H9 (cell line): ENCODE data around the gene ADARB2. TPM values are rescaled to one million over a fixed set of nuclear protein-coding genes. Genes with fewer than 3 reads are reported as not detected.

Source experiments
- DNase-seq: peaks from one replicate; pipeline ENCODE4 v3.0.0-alpha.2; 2017
- H2AFZ ChIP-seq: one replicate; pipeline ENCODE4 v1.6.1; 2013; ENCODE audit warnings: mild to moderate bottlenecking, low read length, control low read depth, moderate library complexity
- H2AK5ac ChIP-seq: 2 replicates; pipeline ENCODE4 v1.6.1; 2013; ENCODE audit warnings: low read length, control low read depth, mixed read lengths; ENCODE audit not compliant: insufficient read length
- H2BK120ac ChIP-seq: one replicate; pipeline ENCODE4 v1.6.1; 2013; ENCODE audit warnings: low read depth, mild to moderate bottlenecking, low read length, control low read depth, inconsistent platforms; ENCODE audit not compliant: poor library complexity, severe bottlenecking
- H2BK12ac ChIP-seq: 2 replicates; pipeline ENCODE4 v1.6.1; 2013; ENCODE audit warnings: low read length, control low read depth, mixed read lengths, low read depth; ENCODE audit not compliant: insufficient read length
- H2BK15ac ChIP-seq: 2 replicates; pipeline ENCODE4 v1.6.1; 2013; ENCODE audit warnings: low read depth, low read length, control low read depth
- H2BK20ac ChIP-seq: one replicate; pipeline ENCODE4 v1.6.1; 2013; ENCODE audit warnings: low read depth, mild to moderate bottlenecking, low read length, control low read depth, inconsistent platforms; ENCODE audit not compliant: poor library complexity, severe bottlenecking
- H2BK5ac ChIP-seq: 2 replicates; pipeline ENCODE4 v1.6.1; 2013; ENCODE audit warnings: low read length, control low read depth, mixed read lengths; ENCODE audit not compliant: insufficient read length
- H3K14ac ChIP-seq: 2 replicates; pipeline ENCODE4 v1.6.1; 2013; ENCODE audit warnings: low read length, control low read depth; ENCODE audit not compliant: insufficient read depth
- H3K18ac ChIP-seq: 2 replicates; pipeline ENCODE4 v1.6.1; 2013; ENCODE audit warnings: low read depth, mild to moderate bottlenecking, mixed read lengths, low read length, control low read depth; ENCODE audit not compliant: insufficient read length
- H3K23ac ChIP-seq: 2 replicates; pipeline ENCODE4 v1.6.1; 2013; ENCODE audit warnings: low read length, control low read depth, mixed read lengths, low read depth; ENCODE audit not compliant: insufficient read length
- H3K23me2 ChIP-seq: 2 replicates; pipeline ENCODE4 v1.6.1; 2013; ENCODE audit warnings: low read depth, mild to moderate bottlenecking, mixed read lengths, low read length, control low read depth; ENCODE audit not compliant: insufficient read length, poor library complexity, severe bottlenecking
- H3K27ac ChIP-seq: 2 replicates; pipeline ENCODE4 v1.5.1; 2013; ENCODE audit warnings: low read length, control low read depth, mixed read lengths, low read depth; ENCODE audit not compliant: insufficient read length
- H3K27me3 ChIP-seq: 2 replicates; pipeline ENCODE4 v1.6.1; 2013; ENCODE audit warnings: low read length, control low read depth, inconsistent platforms; ENCODE audit not compliant: insufficient read depth
- H3K4ac ChIP-seq: 2 replicates; pipeline ENCODE4 v1.6.1; 2013; ENCODE audit warnings: low read depth, mild to moderate bottlenecking, control low read depth, inconsistent platforms, low read length, moderate library complexity
- H3K4me1 ChIP-seq: 2 replicates; pipeline ENCODE4 v1.6.1; 2013; ENCODE audit warnings: low read length, control low read depth, inconsistent platforms; ENCODE audit not compliant: insufficient read depth
- H3K4me2 ChIP-seq: 2 replicates; pipeline ENCODE4 v1.6.1; 2013; ENCODE audit warnings: low read length, control low read depth, mixed read lengths; ENCODE audit not compliant: insufficient read length, insufficient read depth
- H3K56ac ChIP-seq: 2 replicates; pipeline ENCODE4 v1.6.1; 2013; ENCODE audit warnings: low read depth, mild to moderate bottlenecking, mixed read lengths, low read length, control low read depth; ENCODE audit not compliant: insufficient read length
- H3K79me1 ChIP-seq: 2 replicates; pipeline ENCODE4 v1.6.1; 2013; ENCODE audit warnings: low read depth, mild to moderate bottlenecking, moderate library complexity, low read length, control low read depth, inconsistent platforms; ENCODE audit not compliant: insufficient read depth, poor library complexity, severe bottlenecking
- H3K79me2 ChIP-seq: 2 replicates; pipeline ENCODE4 v1.6.1; 2013; ENCODE audit warnings: low read length, control low read depth, inconsistent platforms; ENCODE audit not compliant: insufficient read depth
- H3K9ac ChIP-seq: 2 replicates; pipeline ENCODE4 v1.6.1; 2013; ENCODE audit warnings: low read length, control low read depth, mixed read lengths; ENCODE audit not compliant: insufficient read length; ENCODE audit errors: extremely low read depth
- H3K9me3 ChIP-seq: one replicate; pipeline ENCODE4 v1.6.1; 2013; ENCODE audit warnings: low read depth, low read length, inconsistent platforms; ENCODE audit not compliant: control insufficient read depth
- H3T11ph ChIP-seq: one replicate; pipeline ENCODE4 v1.6.1; 2013; ENCODE audit warnings: mild to moderate bottlenecking, low read length, control low read depth, inconsistent platforms
- H4K20me1 ChIP-seq: one replicate; pipeline ENCODE4 v1.6.1; 2013; ENCODE audit not compliant: control insufficient read depth, insufficient read length, insufficient read depth
- H4K5ac ChIP-seq: 2 replicates; pipeline ENCODE4 v1.6.1; 2013; ENCODE audit warnings: low read depth, mild to moderate bottlenecking, mixed read lengths, low read length, control low read depth; ENCODE audit not compliant: insufficient read length
- H4K8ac ChIP-seq: replicated peaks from 2 replicates; pipeline ENCODE4 v1.6.1; 2013; ENCODE audit warnings: low read length, control low read depth, mixed read lengths, low read depth; ENCODE audit not compliant: insufficient read length
- H4K91ac ChIP-seq: 2 replicates; pipeline ENCODE4 v1.6.1; 2013; ENCODE audit warnings: low read depth, mild to moderate bottlenecking, moderate library complexity, mixed read lengths, low read length, control low read depth; ENCODE audit not compliant: insufficient read length
- H3K27ac Mint-ChIP-seq, 3 experiments: 2 replicates in 2 of 3; 3 replicates in 1 of 3; pipeline ENCODE4 v1.8.0; 2020 to 2021; ENCODE audit warnings: mixed read lengths in 3 of 3, mild to moderate bottlenecking in 1 of 3, moderate library complexity in 1 of 3
- H3K27me3 Mint-ChIP-seq: 2 replicates; pipeline ENCODE4 v1.8.0; 2021; ENCODE audit warnings: low read depth, mild to moderate bottlenecking, moderate library complexity, mixed read lengths
- H3K36me3 Mint-ChIP-seq, 3 experiments: 2 replicates in 2 of 3; 3 replicates in 1 of 3; pipeline ENCODE4 v1.8.0; 2020 to 2021; ENCODE audit warnings: low read depth in 3 of 3, mixed read lengths in 3 of 3; ENCODE audit not compliant: insufficient read depth in 1 of 3
- H3K4me1 Mint-ChIP-seq, 2 experiments: 2 replicates each; pipeline ENCODE4 v1.8.0; 2020; ENCODE audit warnings: mixed read lengths in 2 of 2
- H3K4me3 Mint-ChIP-seq, 2 experiments: 2 replicates in 1 of 2; 3 replicates in 1 of 2; pipeline ENCODE4 v1.8.0; 2020 to 2021; ENCODE audit warnings: mild to moderate bottlenecking in 2 of 2, mixed read lengths in 2 of 2, moderate library complexity in 1 of 2
- H3K9me3 Mint-ChIP-seq, 2 experiments: 2 replicates in 1 of 2; 3 replicates in 1 of 2; pipeline ENCODE4 v1.8.0; 2020; ENCODE audit warnings: mild to moderate bottlenecking in 2 of 2, mixed read lengths in 2 of 2, moderate library complexity in 1 of 2
- CTCF ChIP-seq: fragments of 200-600 bp; sonication (generic); conservative IDR thresholded peaks from 3 replicates; pipeline ENCODE4 v1.8.0; 2021; ENCODE audit warnings: antibody characterized with exemption, mild to moderate bottlenecking
- WGBS: extraction: QIAGEN DNeasy Blood & Tissue Kit; methylation state at CpG from one replicate; pipeline ENCODE4 v1.1.7; 2013; ENCODE audit warnings: missing lambda C conversion rate, low lambda C conversion rate, mixed read lengths; ENCODE audit not compliant: insufficient read length; ENCODE audit errors: extremely low coverage; 5-methylcytosine and 5-hydroxymethylcytosine counted together
- total RNA-seq: library from RNA; stranded (reverse); gene quantifications from 2 replicates; pipeline ENCODE4 v1.2.1, GENCODE V29; 2021

The ADARB2 gene
- total RNA-seq, 1 experiment from 2014 or later, result 0.87 TPM

- no peaks in the 10 kb centered on the region for H3K79me1 ChIP-seq
- no peak overlapping the region for H3K14ac ChIP-seq
- no peak overlapping the region for H4K91ac ChIP-seq
- no peaks in the 10 kb centered on the region for H3K4me1 ChIP-seq
- H2BK5ac ChIP-seq, result no peak overlapping the region
- H2BK15ac ChIP-seq, result no peak overlapping the region
- peak overlapping the region in 1 of 3 experiments; percentile 83; a peak in 1 of 7 replicates for H3K27ac Mint-ChIP-seq
- no peak for TF ChIP-seq CTCF
- H3K18ac ChIP-seq, result no peak overlapping the region
- no peak overlapping the region for H2BK12ac ChIP-seq
- no peak overlapping the region for H2AFZ ChIP-seq
- no peaks in the 10 kb centered on the region; a peak in 3 of 5 replicates for H3K9me3 Mint-ChIP-seq
- H3T11ph ChIP-seq, result no peak overlapping the region
- no peak overlapping the region for H3K4ac ChIP-seq
- H2BK120ac ChIP-seq, result no peak overlapping the region
- H3K9ac ChIP-seq, result no peak overlapping the region
- no peaks in the 10 kb centered on the region for H3K27me3 ChIP-seq
- H3K36me3 Mint-ChIP-seq, result no peaks in the 10 kb centered on the region
- no peak overlapping the region for H4K5ac ChIP-seq
- peaks cover 8% of the 10 kb centered on the region; the same call in 1 of the 2 replicates for H3K27me3 Mint-ChIP-seq
- H3K23me2 ChIP-seq, result no peaks in the 10 kb centered on the region
- H3K56ac ChIP-seq, result no peak overlapping the region
- H3K4me1 Mint-ChIP-seq, result peaks cover 5 to 12% of the 10 kb centered on the region in 2 experiments
- no peaks in the 10 kb centered on the region for H3K9me3 ChIP-seq
- no peak overlapping the region for H3K4me3 Mint-ChIP-seq
- no peak overlapping the region for H2AK5ac ChIP-seq
- no peak overlapping the region for H2BK20ac ChIP-seq
- no peak overlapping the region for H3K27ac ChIP-seq
- H4K20me1 ChIP-seq, result no peaks in the 10 kb centered on the region
- no peak for DNase-seq
- no peaks in the 10 kb centered on the region for H3K79me2 ChIP-seq
- H3K23ac ChIP-seq, result no peak overlapping the region
- no CpG with 5 or more reads among the region's 7 CpGs for WGBS
- H3K4me2 ChIP-seq, result no peak overlapping the region
- no peak overlapping the region for H4K8ac ChIP-seq
Observed at GRCh38 chr10:1287487-1287886, 449.8 kb downstream of the ADARB2 start.
